Heart right ventricle (tissue), 16 donors: ENCODE data around the gene VAC14. TPM values are rescaled to one million over a fixed set of nuclear protein-coding genes. Genes with fewer than 3 reads are reported as not detected.

ENCODE experiments used
- ATAC-seq, 8 donors: fragments of 200-7000 bp; cut with Tn5 transposase; one replicate each; pipeline ENCODE4 v1.9.1; 2020; ENCODE audit warnings: mild to moderate bottlenecking in 8 of 8, moderate library complexity in 8 of 8, moderate number of reproducible peaks in 1 of 8
- DNase-seq, 2 donors: peaks; one replicate each; pipeline ENCODE4 v3.0.0-alpha.2; 2020
- H3K27ac ChIP-seq, 10 donors: fragments of 200-600 bp; sonication (generic) in 2 of 10; one replicate each; pipeline versions ENCODE4 v1.5.0 to v1.8.0; 2020 to 2022; ENCODE audit warnings: mild to moderate bottlenecking in 3 of 10
- H3K27me3 ChIP-seq, 7 donors: fragments of 200-600 bp; one replicate each; pipeline ENCODE4 v1.8.0; 2021 to 2022; ENCODE audit warnings: mild to moderate bottlenecking in 2 of 7
- H3K36me3 ChIP-seq, 9 donors: fragments of 200-600 bp; sonication (generic) in 1 of 9; one replicate each; pipeline versions ENCODE4 v1.5.0 to v1.8.0; 2020 to 2022; ENCODE audit warnings: mild to moderate bottlenecking in 2 of 9
- H3K4me1 ChIP-seq, 9 donors: fragments of 200-600 bp; sonication (generic) in 1 of 9; one replicate each; pipeline versions ENCODE4 v1.5.0 to v1.8.0; 2020 to 2022; ENCODE audit warnings: mild to moderate bottlenecking in 4 of 9
- H3K4me3 ChIP-seq, 10 donors: fragments of 200-600 bp; sonication (generic) in 2 of 10; one replicate each; pipeline versions ENCODE4 v1.5.0 to v1.8.0; 2020 to 2022; ENCODE audit warnings: mild to moderate bottlenecking in 7 of 10, moderate library complexity in 2 of 10
- H3K9me3 ChIP-seq, 11 donors: fragments of 200-600 bp in 10 of 11; sonication (generic) in 2 of 11; one replicate each; pipeline versions ENCODE4 v1.5.0 to v1.8.0; 2013 to 2022; ENCODE audit warnings: mild to moderate bottlenecking in 2 of 11, control low read depth in 1 of 11, moderate library complexity in 1 of 11
- WGBS, 2 donors: extraction: QIAGEN DNeasy Blood & Tissue Kit; methylation state at CpG; one replicate each; pipeline ENCODE4 v1.1.7; 2013; ENCODE audit warnings: inconsistent platforms in 1 of 2; 5-methylcytosine and 5-hydroxymethylcytosine counted together
- intact Hi-C, 10 donors: fragments of 100-400 bp; cut with DNase I; formaldehyde crosslinking; loops; one replicate each; pipeline versions ENCODE4 v1.11.1 to v1.14.2; 2022
- polyA plus RNA-seq, 2 donors: library from polyadenylated mRNA; stranded (reverse); fragments of 200-250 nt; gene quantifications; one replicate each; pipeline ENCODE4 v1.2.3, GENCODE V29; 2013
- total RNA-seq, 10 donors: library from RNA; stranded (reverse); fragmentation: NEBNext Ultra II Directional in 3 of 10; extraction: Animal tissue kit (Norgen Biotek cat#: 25700) in 3 of 10; gene quantifications; one replicate each; pipeline versions ENCODE4 v1.2.1 to v1.2.4, GENCODE V29; 2021 to 2023
- TF ChIP-seq, protein P1 (sequence below), 9 donors: fragments of 200-600 bp; sonication (generic) in 2 of 9; IDR thresholded peaks; one replicate each; pipeline versions ENCODE4 v1.5.0 to v1.8.0; 2021 to 2022; ENCODE audit warnings: antibody characterized with exemption in 9 of 9, mild to moderate bottlenecking in 5 of 9, moderate library complexity in 1 of 9
- donor health status: Arrhythmogenic right ventricular cardiomyopathy.
- donor health status: ischemic (EF 13 %, LVEDD 7.1; RV severe dilation, severe dysfunction).
- donor health status: healthy with polysubstance abuse.
- donor health status: DM: no; HTN: yes; CAD: no.
- donor health status: DM: no; HTN: no; CAD: no.
- donor health status: ischemic (EF 25% LVEDD 6.9; RV normal size, moderate dysfunction).
- donor health status: ischemic (EF 25% LVEDD 5.7; RV mildly dilated, moderate dysfunction).
- donor health status: healthy.
- donor health status: DM: yes; HTN: yes; CAD: no.
- donor health status: Ischemic cardiomyopathy.
- donor health status: ischemic (EF 35%, LVEDD 5.7; RV mildly dilated, moderate dysfunction).
- donor health status: nonischemic (EF 11% LVEDD 7.7; RV severe dilation, severe dysfunction).
- donor health status: DM: yes; HTN: yes; CAD: no.
- donor health status: PGD.
- donor health status: ischemic (EF 29% LVEDD 5.4; RV normal size, mild dysfunction).
- donor health status: nonischemic (EF 23%, LVEDD 6.1; RV moderate dilation, normal function).

Gene VAC14
- total and polyA plus RNA-seq, 12 donors, result 19.2 to 43.7 (median 23.2) TPM

- H3K4me3 ChIP-seq, result no peak overlapping the region
- DNase-seq (no peak), ATAC-seq (peak in 1 of 8 donors; percentile 3)
- H3K36me3 ChIP-seq, result peaks cover 0 to 21% (median 3%) of the 10 kb centered on the region in 9 donors
- peaks cover 32 to 79% (median 56%) of the 10 kb centered on the region in 9 donors for H3K4me1 ChIP-seq
- TF ChIP-seq, protein P1, sequence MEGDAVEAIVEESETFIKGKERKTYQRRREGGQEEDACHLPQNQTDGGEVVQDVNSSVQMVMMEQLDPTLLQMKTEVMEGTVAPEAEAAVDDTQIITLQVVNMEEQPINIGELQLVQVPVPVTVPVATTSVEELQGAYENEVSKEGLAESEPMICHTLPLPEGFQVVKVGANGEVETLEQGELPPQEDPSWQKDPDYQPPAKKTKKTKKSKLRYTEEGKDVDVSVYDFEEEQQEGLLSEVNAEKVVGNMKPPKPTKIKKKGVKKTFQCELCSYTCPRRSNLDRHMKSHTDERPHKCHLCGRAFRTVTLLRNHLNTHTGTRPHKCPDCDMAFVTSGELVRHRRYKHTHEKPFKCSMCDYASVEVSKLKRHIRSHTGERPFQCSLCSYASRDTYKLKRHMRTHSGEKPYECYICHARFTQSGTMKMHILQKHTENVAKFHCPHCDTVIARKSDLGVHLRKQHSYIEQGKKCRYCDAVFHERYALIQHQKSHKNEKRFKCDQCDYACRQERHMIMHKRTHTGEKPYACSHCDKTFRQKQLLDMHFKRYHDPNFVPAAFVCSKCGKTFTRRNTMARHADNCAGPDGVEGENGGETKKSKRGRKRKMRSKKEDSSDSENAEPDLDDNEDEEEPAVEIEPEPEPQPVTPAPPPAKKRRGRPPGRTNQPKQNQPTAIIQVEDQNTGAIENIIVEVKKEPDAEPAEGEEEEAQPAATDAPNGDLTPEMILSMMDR (IDR thresholded peaks at IDR 0.05), result no peak
- no peaks in the 10 kb centered on the region for H3K9me3 ChIP-seq
- intact Hi-C loops, result loop anchor here in 2 of 10 donors (10.0 kb wide), 1 partner anchor 63 kb away; the partner anchor contains the start of gene MTSS2 (in 2 of the 2)
- 79 to 84% methylated on average over 15 of the region's 15 CpGs for WGBS, 2 donors
- H3K27me3 ChIP-seq, result no peaks in the 10 kb centered on the region
- H3K27ac ChIP-seq, result peak overlapping the region in 1 of 10 donors; percentile 44
Measured at GRCh38 chr16:70747703-70748631, 53.0 kb downstream of the VAC14 start.

DNA sequence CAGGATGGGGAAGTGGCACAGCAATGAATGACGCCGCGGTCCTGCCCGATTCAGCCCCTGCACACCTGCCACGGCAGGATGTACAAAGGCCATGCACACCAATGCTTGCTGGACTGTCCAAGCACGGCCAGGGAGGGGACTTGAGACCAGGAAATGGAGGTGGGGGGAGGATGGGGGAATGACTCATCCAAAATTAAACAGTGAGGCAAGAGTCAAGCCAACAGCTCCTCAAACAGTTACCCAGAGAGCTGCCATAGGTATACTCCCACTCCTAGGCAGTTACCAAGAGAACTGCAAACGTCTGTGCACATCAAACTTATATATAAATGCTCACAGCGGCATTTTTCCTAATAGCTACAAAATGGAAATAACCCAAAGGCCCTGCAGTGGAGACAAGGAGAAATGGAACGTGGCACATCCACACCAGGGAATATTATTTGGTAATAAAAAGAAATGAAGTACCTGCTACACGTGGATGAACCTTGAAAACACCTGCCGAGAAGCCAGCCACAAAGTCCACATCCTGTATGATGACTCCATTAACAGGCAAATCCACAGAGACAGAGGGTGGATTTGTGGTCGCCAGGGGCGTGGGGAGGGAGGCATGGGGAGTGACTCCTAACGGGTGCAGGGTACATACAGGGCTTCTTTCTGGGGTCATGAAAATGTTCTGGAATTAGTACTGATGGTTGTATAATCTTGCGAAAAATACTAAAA is 54.1 kb downstream of the VAC14 start:
- TF ChIP-seq, protein P1 (IDR thresholded peaks at IDR 0.05), result no peak
- intact Hi-C loops, result loop anchor here in 2 of 10 donors (10.0 kb wide), 1 partner anchor 62 kb away; the partner anchor contains the start of gene MTSS2 (in 2 of the 2)
- Histone ChIP-seq H3K4me3 (no peak overlapping the region), H3K27me3 (no peaks in the 10 kb centered on the region), H3K27ac (peak overlapping the region in 6 of 10 donors; percentile 7 to 75 (median 50)), H3K36me3 (peaks cover 0 to 30% (median 3%) of the 10 kb centered on the region in 9 donors), H3K4me1 (peaks cover 29 to 70% (median 49%) of the 10 kb centered on the region in 9 donors), H3K9me3 (no peaks in the 10 kb centered on the region)
- DNase-seq, result peak; percentile 43 to 79
- 62 to 71% methylated on average over 15 of the region's 15 CpGs for WGBS, 2 donors
- peak; percentile 40 to 77 (median 62) for ATAC-seq

GRCh38 chr16:70746040-70746707 is 54.8 kb downstream of the VAC14 start:
- intact Hi-C loops, result loop anchor here in 2 of 10 donors (10.0 kb wide), 1 partner anchor 61 kb away; the partner anchor contains the start of gene MTSS2 (in 2 of the 2)
- Histone ChIP-seq H3K27me3 (no peaks in the 10 kb centered on the region), H3K4me1 (peaks cover 22 to 67% (median 43%) of the 10 kb centered on the region in 9 donors), H3K27ac (peak overlapping the region in 6 of 10 donors; percentile 7 to 75 (median 50)), H3K9me3 (no peaks in the 10 kb centered on the region), H3K4me3 (no peak overlapping the region), H3K36me3 (peaks cover 0 to 37% (median 3%) of the 10 kb centered on the region in 9 donors)
- peak in 1 of 2 donors; percentile 50 for DNase-seq
- ATAC-seq, result peak in 6 of 8 donors; percentile 28 to 59 (median 42)
- WGBS, 2 donors, result 47 to 49% methylated on average over 12 of the region's 12 CpGs
- TF ChIP-seq, protein P1 (IDR thresholded peaks at IDR 0.05), result no peak
